Frontal cortex (tissue), 4 donors: ENCODE data around the gene ENOX1. TPM values are rescaled to one million over a fixed set of nuclear protein-coding genes. Genes with fewer than 3 reads are reported as not detected.

Source experiments
- DNase-seq, 2 donors: peaks; one replicate each; pipeline ENCODE4 v3.0.0; 2012; ENCODE audit warnings: low spot score in 2 of 2
- FAIRE-seq: peaks from 2 replicates; lab custom pipeline; 2012; peaks lifted over from hg19 to GRCh38; lab: Jason Lieb, UNC
- total RNA-seq: library from RNA; depleted of rRNA; stranded (reverse); fragments of >200 nt; gene quantifications from one replicate; pipeline ENCODE4 v1.2.3, GENCODE V29; 2014
- donor health status: control.
- donor health status: control.
- donor health status: control.

Gene ENOX1
- total RNA-seq, 1 donor from 2014 or later: 50.5 TPM

DNA sequence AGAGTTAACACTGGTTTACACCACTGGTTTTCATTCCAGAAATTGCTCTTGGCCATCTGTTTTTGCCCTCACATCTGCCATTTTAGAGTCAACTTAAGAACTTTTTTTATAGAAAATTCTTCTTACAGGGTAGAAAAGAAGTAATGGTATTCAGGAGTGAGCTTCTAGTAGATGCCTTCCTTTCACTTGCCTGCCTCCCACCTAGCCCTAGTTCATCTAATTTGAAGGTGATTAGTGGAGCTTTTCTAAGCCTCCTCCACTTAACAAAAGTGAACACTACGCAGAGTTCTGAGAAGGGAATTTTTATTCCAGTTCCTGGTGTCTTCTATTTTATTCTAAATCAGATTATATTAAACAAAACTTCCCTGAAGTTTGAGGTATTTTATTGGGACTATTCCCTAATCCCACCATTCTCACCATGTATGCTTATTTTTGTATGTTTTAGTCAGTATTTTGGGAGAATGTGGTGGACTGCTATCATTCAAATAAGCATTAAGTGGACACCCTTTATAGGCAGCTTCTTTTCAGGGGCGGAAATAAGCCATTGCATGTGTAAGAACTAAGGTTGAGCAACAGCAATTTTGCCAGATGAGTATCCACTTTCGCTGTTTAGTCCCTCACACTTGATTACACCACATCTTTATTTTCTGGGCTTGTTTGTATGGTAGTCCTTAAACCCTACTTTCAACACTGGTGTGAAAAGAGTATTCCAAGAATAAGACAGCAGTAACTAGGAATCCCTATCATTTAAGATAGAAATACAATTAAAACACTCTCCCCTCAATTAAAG lies 156.9 kb downstream of the ENOX1 start:
- DNase-seq: no peak
- no peak for FAIRE-seq

DNA sequence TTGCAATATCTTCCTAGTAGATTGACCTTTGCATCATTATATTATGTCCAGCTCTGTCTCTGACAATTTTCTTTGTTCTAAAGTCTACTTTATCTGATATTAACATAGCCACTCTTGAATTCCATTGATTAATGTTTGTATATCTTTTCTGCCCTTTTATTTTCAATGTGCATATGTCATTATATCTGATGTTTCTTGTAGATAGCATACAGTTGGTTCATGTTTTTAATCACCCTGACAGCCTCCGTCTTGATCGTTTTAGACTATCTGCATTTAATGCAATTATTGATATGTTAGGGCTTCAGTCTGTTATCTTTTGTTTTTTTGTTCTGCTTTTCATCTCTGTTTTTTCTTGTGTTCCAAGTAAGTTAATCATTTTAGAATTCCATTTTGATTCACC lies 159.8 kb downstream of the ENOX1 start:
- FAIRE-seq: no peak
- no peak for DNase-seq

DNA sequence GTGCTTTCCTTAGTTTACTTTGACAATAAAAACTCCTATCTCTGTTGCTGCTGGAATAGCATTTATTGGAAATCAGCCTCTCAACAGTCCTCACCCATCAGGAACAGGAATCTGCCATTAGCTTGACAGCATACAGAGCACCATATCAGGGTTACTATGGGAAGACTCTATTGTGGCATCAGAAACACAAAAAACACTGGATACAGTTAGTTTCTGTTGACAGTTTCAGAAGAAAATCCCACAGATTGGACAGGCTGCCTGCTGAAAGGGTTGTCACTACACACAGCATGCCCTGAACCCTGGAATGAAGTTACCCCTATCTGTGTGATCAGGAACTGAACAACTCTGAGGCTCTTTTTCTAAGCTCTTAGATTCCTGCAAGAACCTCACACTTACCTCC lies 172.7 kb downstream of the ENOX1 start:
- FAIRE-seq (no peak), DNase-seq (no peak)

DNA sequence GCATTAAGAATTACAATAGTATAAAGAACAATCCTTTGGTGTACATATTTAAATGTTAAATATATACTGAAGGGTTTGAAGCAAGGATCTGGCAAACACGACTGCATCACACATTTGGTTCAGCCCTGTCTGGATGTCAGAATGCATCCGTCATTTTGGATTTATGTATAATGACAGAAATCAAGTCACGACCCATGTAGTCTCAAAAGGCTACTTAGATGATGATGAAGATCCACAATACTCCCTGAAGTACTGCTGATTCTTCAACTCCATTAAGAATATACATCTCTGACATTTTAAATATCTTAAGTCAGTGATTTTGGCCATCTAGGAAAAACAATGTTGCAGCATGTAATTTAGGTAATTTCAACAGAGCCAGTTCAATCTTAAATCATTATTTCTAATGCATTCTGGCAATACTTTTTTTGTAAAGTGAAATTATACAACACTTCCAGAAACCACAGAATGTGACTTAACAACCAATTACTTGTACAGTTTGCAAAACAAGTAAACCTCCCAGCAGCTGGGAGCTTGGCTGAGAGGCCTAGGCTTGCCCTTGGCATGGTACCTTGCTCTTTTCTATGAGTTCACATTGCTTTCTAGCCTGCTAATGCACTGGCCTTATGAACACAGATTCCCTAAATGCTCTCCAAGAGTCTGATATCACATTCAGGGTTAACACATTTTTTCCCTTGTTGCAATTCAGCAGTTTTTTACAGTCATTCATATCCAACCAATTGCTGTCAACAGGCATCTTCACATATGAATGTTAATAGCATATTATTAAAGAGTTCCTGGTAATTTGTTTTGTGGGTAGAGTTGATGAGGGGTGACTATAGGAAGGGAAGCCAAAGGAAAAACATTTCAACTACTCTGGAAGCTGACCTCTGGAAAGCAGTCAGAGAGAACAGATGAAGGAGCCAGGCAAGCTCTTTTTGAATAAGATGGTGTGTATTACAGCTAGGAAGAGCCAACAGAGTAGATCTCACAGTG lies 175.2 kb downstream of the ENOX1 start:
- DNase-seq: no peak
- FAIRE-seq: no peak

DNA sequence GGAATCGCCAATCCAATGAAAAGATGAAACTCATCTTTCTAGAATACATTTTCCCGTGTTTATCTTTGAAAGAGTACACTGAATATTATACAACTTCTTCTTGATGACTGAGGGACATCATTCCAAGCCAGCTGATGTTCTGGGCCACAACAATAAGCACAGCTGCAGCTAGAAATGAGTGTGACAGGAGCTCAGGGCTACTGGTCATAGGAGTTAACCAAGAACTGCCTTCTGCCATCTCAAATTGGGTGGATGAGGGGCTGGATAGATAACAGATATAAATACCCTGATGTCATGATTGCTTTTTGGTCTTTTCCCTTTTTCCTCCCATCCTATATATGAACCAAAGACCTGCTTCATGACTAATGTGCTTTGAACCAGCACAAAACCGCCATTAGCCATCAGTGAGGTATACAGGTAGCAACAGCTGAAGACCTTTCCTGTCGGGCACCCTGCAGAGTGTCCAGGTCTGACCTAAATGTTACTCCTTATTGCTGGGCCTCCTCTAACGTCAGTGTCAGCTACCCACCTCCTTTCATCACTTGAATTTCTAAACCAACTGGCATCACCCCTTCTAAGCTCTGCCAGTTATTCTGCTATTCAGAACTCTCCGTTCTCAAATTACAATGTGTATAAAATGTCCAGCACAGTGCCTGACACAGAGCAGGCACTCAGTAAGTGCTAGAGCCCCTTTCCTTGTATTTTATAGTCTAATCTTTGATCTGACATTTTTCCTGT lies 178.2 kb downstream of the ENOX1 start:
- DNase-seq: no peak
- FAIRE-seq: no peak

DNA sequence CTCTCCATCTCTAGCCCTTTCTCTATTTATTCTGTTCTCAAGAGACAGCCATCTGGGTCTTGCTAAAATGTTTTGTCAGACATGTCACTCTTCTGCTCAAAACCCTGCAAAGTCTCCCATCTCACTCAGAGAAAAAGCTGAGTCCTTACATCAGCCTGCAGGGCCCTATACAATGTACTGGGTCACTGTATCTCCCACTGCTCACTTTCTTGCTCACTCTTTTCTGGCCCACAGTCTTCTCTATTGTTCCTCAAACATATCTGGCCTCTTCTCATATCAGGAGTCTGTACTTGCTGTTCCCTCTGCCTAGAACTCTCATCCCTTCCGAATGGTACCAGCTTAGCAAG lies 189.2 kb downstream of the ENOX1 start:
- FAIRE-seq (no peak), DNase-seq (no peak)

DNA sequence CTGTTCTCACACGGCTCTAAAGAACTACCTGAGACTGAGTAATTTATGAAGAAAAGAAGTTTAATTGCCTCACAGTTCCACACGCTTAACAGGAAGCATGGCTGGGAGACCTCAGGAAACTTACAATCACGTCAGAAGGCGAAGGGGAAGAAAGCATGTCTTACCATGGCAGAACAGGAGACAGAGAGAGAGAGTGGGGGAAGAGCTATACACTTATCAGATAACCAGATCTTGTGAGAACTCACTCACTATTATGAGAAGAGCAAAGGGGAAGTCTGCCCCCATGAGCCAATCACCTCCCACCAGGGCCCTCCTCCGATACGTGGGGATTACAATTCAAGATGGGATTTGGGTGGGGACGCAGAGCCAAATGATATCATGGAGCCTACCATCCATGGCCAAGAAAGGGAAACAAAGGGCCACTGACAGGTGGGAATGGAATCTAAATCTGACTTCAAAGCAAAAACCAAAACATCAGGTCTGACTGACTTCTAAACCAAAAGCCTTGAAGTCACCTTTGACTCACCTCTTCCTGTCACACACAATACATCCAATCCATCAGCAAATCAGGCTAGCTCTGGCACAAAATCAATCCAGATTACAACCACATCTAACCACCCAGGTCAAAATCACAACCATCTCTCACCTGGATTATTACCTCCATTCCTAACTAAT lies 189.7 kb downstream of the ENOX1 start:
- no peak for FAIRE-seq

DNA sequence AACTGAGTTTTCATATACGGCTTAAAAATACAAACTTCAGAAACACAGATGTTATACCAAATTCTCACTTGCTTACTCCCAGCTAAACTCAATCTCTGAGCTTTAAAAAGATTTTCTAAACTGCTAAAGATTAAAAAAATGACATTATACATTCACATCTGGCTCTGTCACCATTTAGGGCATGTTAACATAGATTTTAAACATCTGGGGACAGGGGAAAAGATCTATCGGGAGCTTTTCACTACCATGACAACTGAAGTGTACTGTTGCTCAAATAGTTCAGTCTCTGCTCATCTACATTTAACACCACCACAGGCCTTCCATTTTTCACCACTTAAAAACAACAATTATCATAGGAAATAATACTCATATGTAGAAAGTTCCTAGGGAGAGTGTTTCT lies 190.8 kb downstream of the ENOX1 start:
- FAIRE-seq (no peak), DNase-seq (no peak)

More for the DNA sequence above, 189.7 kb downstream of the ENOX1 start:
- DNase-seq: no peak

DNA sequence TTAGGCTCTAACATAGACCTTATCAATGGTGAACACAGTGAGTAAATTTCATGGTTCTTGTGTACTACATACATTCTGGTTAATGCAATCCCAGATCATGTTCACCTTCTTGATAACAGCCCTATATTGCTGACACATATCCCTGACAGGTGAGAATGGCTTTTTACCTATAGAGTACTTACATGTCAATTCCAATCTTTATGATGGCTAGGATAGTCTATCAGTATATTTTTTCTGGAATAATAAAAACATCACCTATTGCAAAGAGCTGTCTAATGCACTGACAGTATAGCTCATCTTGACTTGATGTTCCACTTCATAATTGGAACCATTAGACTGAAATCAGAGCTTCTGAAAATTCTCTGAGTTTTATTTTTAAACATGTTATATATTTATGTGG lies 199.4 kb downstream of the ENOX1 start:
- no peak for DNase-seq
- FAIRE-seq: no peak

DNA sequence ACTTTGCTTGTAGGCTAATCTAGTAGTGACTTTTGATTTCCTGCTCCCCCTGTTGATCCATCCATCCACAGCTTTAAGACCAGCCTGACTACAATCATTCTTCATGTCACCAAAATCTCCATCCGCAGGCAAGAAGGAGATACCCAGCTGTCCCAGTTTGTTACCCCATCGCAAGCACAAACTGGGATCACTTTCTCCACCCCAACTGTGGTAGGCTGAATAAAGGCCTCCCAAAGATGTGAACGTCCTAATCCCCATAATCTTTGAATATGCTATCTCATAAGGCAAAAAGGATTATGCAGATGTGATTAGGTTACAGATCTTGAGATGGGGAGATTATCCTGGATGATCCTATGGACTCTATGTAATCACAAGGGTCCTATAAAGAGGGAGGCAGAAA lies 202.0 kb downstream of the ENOX1 start:
- DNase-seq: no peak
- no peak for FAIRE-seq

DNA sequence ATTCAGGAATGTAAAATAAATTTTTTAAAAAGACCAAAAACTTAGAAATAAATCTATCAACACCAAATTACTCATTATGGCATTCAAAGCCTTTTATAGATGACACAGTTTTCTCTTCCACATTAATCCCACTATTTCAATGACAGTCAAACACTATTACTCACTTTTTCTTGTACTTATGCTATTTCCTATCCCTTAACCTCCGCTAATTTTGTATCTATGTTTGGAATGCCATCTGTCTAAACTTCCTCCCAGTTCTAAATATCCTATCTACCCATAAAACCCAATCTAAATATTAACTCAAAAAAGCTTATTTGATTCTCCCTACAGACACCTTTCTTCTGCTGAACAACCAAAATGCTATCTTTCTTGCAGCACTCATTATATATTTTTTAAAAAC lies 203.5 kb downstream of the ENOX1 start:
- DNase-seq: no peak
- FAIRE-seq: peak; percentile 19

DNA sequence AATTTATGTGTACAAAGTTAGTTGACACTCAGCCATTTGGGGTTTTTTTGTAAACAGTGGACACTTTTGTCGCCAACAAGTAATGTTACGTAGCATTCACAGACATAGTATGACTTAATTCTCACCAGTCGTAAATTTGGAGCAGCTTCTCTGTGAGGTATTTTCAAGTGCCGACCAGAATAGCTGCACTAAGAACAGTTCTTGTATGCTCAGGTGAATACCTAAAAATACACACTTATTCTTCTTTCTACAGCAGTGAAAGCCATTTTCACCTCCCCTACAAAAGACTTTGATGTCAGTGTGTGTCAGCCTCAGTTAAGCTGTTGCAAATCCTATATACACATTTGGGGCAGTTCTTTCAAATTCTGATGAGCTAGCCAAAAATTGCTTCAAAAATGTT lies 206.5 kb downstream of the ENOX1 start:
- no peak for DNase-seq
- no peak for FAIRE-seq

DNA sequence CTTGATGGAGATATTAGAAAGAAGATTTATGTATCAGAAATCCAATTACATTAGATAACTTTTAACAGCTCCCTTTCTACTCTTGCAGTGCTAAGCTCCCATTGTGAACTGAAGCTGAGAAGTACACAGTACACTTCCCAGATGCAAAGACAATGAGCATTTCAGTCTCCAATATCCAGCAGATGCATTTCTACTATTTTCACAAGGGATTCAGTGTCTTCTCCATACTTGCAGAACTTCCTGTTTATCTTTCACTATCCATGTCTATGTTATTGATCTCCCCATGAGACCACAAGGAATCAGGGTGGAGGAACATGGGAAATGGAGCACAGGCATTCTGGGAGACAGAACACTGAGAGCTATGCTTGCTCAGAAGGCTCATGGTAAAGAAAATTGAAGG lies 207.5 kb downstream of the ENOX1 start:
- no peak for FAIRE-seq
- no peak for DNase-seq

DNA sequence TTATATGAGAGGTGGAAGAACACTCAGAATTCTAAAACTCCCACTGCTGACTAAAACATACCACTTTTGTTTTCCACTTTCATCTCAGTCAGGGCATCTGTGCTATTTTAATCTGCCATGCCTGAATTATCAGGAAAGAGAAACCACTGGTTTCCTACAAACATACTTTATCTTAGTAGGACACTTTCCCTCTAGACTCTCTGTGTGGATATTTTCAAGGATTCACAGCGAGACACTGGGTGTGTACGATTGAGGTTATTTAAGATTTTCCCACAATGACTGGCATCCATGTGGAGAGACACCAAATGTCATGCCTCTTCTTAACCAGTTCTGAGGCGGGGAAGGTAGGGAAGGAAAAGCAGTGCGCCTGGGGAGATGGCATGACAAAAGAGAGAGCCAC lies 212.2 kb downstream of the ENOX1 start:
- FAIRE-seq (no peak), DNase-seq (no peak)

DNA sequence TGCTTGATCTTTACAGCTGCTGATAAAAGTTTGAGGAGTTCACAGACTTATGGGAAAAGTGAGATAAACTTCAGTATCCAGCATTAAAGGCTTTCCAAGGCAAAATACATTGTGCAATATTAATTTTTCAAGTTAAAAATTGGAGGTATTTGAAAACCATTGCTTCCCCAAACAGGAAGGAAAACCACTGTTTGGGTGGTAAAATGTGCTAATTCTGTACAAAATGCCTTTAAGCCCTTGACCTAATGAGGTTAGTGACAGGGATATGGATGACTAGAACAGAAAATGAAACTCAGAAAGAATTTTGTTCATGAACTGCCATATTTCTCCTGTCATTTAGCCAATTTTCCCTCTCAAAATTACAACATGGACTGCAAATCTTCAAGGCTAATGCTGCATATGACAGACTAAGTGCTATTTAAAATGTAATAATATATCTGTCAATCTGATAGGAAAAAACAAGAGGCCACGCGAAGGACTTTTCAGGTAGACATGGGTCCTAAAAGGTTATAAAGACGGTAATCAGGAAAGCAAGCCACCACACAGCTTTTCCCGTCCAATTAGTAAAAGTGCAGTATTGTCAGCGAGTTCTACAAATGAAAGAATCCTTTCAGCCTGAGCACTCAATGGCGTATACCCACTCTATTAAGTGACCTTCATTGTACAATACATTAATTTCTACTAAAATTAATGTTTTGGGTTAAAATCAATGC lies 212.8 kb downstream of the ENOX1 start:
- FAIRE-seq (peak; percentile 23), DNase-seq (no peak)

DNA sequence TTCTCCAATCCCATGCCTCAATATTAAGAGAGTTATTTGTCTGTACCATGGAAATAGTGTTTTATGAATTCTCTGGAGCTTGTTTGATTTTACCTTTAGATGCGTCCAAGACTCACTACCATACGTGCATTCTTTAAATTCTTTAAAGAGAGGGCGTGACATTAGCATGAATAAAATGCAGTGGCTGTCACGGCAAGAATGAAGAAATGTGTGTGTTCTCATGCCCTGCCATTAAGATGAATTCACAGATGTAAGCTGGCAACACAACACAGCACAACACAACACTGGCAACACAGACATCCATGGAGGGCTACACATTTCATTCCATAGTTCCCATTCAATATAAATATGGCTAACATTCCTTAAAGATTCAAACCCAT lies 213.4 kb downstream of the ENOX1 start:
- FAIRE-seq: no peak

DNA sequence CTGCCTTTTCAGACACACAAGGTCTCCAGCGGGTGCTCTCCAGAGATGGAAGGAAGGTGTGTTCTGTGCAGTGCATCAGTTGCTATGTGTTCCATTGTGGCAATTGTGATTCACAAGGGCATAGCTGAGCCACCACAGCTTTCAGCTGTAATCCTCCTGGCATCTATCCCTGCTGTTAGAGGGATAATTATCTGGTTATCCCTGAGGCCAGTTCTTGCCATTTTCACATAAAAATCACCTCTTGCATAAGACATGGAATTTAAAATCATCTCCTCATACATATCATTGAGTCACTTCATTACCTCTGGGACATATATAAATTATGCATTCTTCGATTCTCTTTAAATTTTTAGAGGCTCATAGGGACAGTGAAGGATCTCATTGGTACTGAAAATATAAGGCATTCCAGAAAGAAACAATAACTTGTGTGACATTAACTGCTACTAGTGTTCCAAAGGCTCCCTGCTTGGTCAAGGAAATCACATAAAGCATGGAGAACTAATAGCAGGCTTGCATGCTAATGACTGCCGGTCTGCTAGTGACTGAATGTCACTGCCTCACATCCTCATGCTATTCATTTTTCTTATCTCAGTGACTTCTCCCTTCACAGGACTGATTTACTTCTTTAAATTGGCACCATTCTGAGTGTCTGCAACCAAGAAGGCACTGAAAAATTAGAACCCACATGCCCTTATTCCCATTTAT lies 214.0 kb downstream of the ENOX1 start:
- FAIRE-seq (no peak), DNase-seq (no peak)

More for the DNA sequence above, 213.4 kb downstream of the ENOX1 start:
- no peak for DNase-seq

DNA sequence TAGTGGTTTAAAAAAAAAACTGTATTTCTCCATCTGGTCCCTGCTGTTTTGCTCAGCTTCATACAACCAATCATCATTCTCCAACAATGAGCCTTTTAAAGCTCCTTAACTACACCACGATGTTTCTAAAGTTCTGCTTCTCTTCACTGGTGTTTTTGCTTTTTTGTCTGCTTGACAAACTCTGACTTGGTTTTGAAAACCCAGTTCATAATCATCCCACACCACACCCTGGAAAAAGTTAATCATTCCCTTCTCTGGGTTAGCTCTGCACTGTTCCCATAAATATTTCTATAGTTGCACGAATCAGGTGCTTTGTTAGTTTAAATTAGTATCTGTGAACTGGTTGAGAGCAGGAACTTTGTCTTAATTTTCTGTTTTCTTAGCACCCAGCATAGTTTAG lies 217.1 kb downstream of the ENOX1 start:
- FAIRE-seq: no peak
- DNase-seq: no peak

DNA sequence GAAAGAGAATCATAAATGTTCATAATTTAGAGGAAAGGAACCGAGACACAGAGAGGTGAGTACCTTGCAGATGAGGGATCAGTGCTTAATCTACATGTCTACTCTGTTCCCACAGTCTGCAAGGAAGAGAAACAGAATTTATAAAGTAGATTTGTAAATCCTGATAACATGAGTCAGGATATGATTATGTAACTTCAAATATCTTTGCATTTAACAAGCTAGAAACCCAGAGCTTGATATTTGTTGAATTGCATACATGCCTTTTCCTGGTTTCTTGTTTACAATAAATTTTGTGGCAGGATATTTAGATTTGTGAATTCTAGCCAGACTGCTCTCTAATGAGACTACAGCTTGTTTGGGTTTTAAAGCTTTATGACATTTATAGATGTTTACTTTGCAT lies 219.2 kb downstream of the ENOX1 start:
- FAIRE-seq: no peak
- no peak for DNase-seq
